HEK293 (cell line): ENCODE data around the gene PDZD8.
"Not testable (repeated sequence)": the region's sequence is repeated elsewhere in the genome, so short reads cannot be mapped to it uniquely, and the experiment has no call there.

Source experiments
- CTCF ChIA-PET: fragments of 350-600 bp; formaldehyde crosslinking; extraction: SDS; loops from one replicate; lab custom pipeline; 2021; ENCODE audit warnings: antibody characterized with exemption; lab: Yijun Ruan, JAX
- POLR2A ChIA-PET: fragments of 300-600 bp; formaldehyde crosslinking; extraction: SDS; loops from one replicate; lab custom pipeline; 2020; ENCODE audit warnings: antibody characterized with exemption, inconsistent platforms; lab: Yijun Ruan, JAX
- H3K27ac ChIP-seq: fragments of 200-500 bp; sonication (Bioruptor generic); 2 replicates; pipeline ENCODE4 v1.5.1; 2014; ENCODE audit warnings: low read depth, low read length, control low read depth, inconsistent platforms; ENCODE audit errors: extremely low read depth
- H3K36me3 ChIP-seq, 2 experiments: fragments of 200-500 bp in 1 of 2; sonication (Bioruptor generic) in 1 of 2; 1 replicate in 1 of 2; 2 replicates in 1 of 2; pipeline ENCODE4 v1.5.1; 2014 to 2017; ENCODE audit warnings: inconsistent platforms in 2 of 2, low read length in 2 of 2; ENCODE audit not compliant: control insufficient read depth in 2 of 2, insufficient read depth in 1 of 2
- H3K4me1 ChIP-seq: fragments of 200-500 bp; sonication (Bioruptor generic); 2 replicates; pipeline ENCODE4 v1.5.1; 2014; ENCODE audit warnings: mild to moderate bottlenecking, low read length, inconsistent platforms; ENCODE audit not compliant: control insufficient read depth, insufficient read depth
- H3K4me3 ChIP-seq: 2 replicates; pipeline ENCODE4 v1.5.1; 2011; ENCODE audit warnings: low read depth, mild to moderate bottlenecking, control low read depth, low read length, moderate library complexity
- H3K9me3 ChIP-seq: fragments of 200-500 bp; sonication (Bioruptor generic); 2 replicates; pipeline ENCODE4 v1.5.1; 2014; ENCODE audit warnings: low read depth, low read length, inconsistent platforms; ENCODE audit not compliant: control insufficient read depth, insufficient read depth
- EGR2 ChIP-seq: fragments of 450-650 bp; formaldehyde crosslinking; IDR thresholded peaks from 2 replicates; pipeline ENCODE4 v1.5.1; 2016; ENCODE audit warnings: low read depth, missing biosample characterization, missing genetic modification characterization
- FEZF1 ChIP-seq: fragments of 450-650 bp; formaldehyde crosslinking; IDR thresholded peaks from 2 replicates; pipeline ENCODE4 v1.5.1; 2016; ENCODE audit warnings: missing biosample characterization, missing genetic modification characterization
- ZBTB21 ChIP-seq: fragments of 450-650 bp; formaldehyde crosslinking; IDR thresholded peaks from 2 replicates; pipeline ENCODE4 v1.5.1; 2017; ENCODE audit warnings: missing biosample characterization, missing genetic modification characterization
- ZFHX2 ChIP-seq: fragments of 450-650 bp; formaldehyde crosslinking; conservative IDR thresholded peaks from 2 replicates; pipeline ENCODE4 v1.5.1; 2016; ENCODE audit warnings: missing biosample characterization, missing genetic modification characterization
- ZNF112 ChIP-seq: fragments of 450-650 bp; formaldehyde crosslinking; IDR thresholded peaks from 2 replicates; pipeline ENCODE4 v1.5.0; 2017; ENCODE audit warnings: missing biosample characterization, missing genetic modification characterization
- ZNF169 ChIP-seq: fragments of 450-650 bp; formaldehyde crosslinking; IDR thresholded peaks from 2 replicates; pipeline ENCODE4 v1.5.1; 2016; ENCODE audit warnings: missing biosample characterization, missing genetic modification characterization
- ZNF184 ChIP-seq: fragments of 450-650 bp; IDR thresholded peaks from 2 replicates; pipeline ENCODE4 v1.5.1; 2018; ENCODE audit warnings: missing biosample characterization, mild to moderate bottlenecking, missing genetic modification characterization
- ZNF221 ChIP-seq: fragments of 450-650 bp; formaldehyde crosslinking; IDR thresholded peaks from 2 replicates; pipeline ENCODE4 v1.5.1; 2017; ENCODE audit warnings: missing biosample characterization, missing genetic modification characterization, borderline replicate concordance
- ZNF280C ChIP-seq: fragments of 450-650 bp; formaldehyde crosslinking; IDR thresholded peaks from 2 replicates; pipeline ENCODE4 v1.5.1; 2016; ENCODE audit warnings: missing biosample characterization, missing genetic modification characterization
- ZNF354C ChIP-seq: fragments of 450-650 bp; formaldehyde crosslinking; IDR thresholded peaks from 2 replicates; pipeline ENCODE4 v1.5.1; 2016; ENCODE audit warnings: missing biosample characterization, missing genetic modification characterization, low read depth, borderline replicate concordance
- ZNF449 ChIP-seq: fragments of 450-650 bp; formaldehyde crosslinking; IDR thresholded peaks from 2 replicates; pipeline ENCODE4 v1.5.1; 2017; ENCODE audit warnings: missing biosample characterization, mild to moderate bottlenecking, missing genetic modification characterization, moderate library complexity
- ZNF530 ChIP-seq: fragments of 450-650 bp; formaldehyde crosslinking; IDR thresholded peaks from 2 replicates; pipeline ENCODE4 v1.5.1; 2016; ENCODE audit warnings: low read depth, missing biosample characterization, missing genetic modification characterization
- ZNF624 ChIP-seq: fragments of 450-650 bp; formaldehyde crosslinking; IDR thresholded peaks from 2 replicates; pipeline ENCODE4 v1.5.1; 2017; ENCODE audit warnings: missing biosample characterization, missing genetic modification characterization
- ZNF777 ChIP-seq: fragments of 450-650 bp; formaldehyde crosslinking; IDR thresholded peaks from 2 replicates; pipeline ENCODE4 v1.5.1; 2017; ENCODE audit warnings: missing biosample characterization, missing genetic modification characterization, borderline replicate concordance
- TF ChIP-seq, protein P1 (sequence below): fragments of 450-650 bp; formaldehyde crosslinking; conservative IDR thresholded peaks from 2 replicates; pipeline ENCODE4 v1.5.1; 2016; ENCODE audit warnings: low read depth, missing biosample characterization, missing genetic modification characterization

Gene PDZD8

GRCh38 chr10:117294039-117294645 is 81.1 kb downstream of the PDZD8 start (continued):
- TF ChIP-seq, protein P1, sequence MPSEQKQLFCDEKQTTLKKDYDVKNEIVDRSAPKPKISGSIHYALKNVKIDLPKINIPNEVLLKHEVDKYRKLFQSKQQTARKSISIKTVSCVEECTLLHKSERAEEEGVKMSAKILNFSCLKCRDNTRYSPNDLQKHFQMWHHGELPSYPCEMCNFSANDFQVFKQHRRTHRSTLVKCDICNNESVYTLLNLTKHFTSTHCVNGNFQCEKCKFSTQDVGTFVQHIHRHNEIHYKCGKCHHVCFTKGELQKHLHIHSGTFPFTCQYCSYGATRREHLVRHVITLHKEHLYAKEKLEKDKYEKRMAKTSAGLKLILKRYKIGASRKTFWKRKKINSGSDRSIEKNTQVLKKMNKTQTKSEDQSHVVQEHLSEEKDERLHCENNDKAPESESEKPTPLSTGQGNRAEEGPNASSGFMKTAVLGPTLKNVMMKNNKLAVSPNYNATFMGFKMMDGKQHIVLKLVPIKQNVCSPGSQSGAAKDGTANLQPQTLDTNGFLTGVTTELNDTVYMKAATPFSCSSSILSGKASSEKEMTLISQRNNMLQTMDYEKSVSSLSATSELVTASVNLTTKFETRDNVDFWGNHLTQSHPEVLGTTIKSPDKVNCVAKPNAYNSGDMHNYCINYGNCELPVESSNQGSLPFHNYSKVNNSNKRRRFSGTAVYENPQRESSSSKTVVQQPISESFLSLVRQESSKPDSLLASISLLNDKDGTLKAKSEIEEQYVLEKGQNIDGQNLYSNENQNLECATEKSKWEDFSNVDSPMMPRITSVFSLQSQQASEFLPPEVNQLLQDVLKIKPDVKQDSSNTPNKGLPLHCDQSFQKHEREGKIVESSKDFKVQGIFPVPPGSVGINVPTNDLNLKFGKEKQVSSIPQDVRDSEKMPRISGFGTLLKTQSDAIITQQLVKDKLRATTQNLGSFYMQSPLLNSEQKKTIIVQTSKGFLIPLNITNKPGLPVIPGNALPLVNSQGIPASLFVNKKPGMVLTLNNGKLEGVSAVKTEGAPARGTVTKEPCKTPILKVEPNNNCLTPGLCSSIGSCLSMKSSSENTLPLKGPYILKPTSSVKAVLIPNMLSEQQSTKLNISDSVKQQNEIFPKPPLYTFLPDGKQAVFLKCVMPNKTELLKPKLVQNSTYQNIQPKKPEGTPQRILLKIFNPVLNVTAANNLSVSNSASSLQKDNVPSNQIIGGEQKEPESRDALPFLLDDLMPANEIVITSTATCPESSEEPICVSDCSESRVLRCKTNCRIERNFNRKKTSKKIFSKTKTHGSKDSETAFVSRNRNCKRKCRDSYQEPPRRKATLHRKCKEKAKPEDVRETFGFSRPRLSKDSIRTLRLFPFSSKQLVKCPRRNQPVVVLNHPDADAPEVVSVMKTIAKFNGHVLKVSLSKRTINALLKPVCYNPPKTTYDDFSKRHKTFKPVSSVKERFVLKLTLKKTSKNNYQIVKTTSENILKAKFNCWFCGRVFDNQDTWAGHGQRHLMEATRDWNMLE (tag by site-specific recombination): no peak

GRCh38 chr10:117290872-117291271 is 84.4 kb downstream of the PDZD8 start:
- peaks cover 4 to 19% of the 10 kb centered on the region in 2 experiments; a peak in 2 of 3 replicates for H3K36me3 ChIP-seq
- H3K4me1 ChIP-seq, H3K4me3 ChIP-seq, CTCF ChIA-PET, H3K9me3 ChIP-seq, H3K27ac ChIP-seq, POLR2A ChIA-PET: not testable (repeated sequence)
- TF ChIP-seq ZFHX2 (tag by site-specific recombination) (0 out of 2 replicates have a peak, but pooled peaks have one; percentile 19), EGR2 (tag by site-specific recombination) (peak; percentile 7; the same call in 1 of the 2 replicates)

DNA sequence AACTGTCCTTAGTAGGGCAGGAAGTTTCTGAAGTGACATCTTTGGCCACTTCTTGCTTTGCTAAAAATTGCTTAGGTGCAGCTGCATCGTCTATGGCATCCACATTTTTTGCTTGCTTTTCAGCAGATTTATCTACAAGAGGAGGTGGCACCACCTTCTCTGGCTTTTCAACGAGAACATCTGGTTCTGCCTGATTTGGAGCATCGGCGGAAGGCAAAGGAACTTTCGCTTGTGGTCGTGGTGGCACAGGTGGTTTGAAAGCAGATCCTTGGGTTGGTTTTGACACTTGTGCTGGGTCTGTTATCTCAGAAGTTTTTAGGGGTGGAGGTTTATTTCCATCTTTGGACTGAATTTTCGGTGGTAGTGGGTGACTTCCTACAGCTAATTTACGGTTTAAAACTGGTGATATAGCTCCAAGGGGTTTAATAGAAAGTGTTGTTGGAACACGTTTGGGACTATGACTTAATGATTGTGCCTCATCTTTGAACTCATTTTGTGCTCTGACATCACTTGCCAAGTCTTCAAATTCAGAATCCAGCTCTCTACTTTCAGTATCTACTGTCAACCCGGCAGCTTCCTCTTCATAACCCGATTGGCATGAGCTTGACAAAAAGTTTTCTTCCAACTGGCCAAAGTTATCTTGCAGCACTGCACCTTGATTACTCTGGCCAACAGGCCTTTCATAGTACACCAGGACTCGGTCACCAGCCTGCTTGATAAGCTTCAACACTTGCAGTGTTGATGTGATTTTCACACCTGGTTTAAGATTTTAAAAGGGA is 90.3 kb downstream of the PDZD8 start:
- Histone ChIP-seq H3K4me1 (no peaks in the 10 kb centered on the region), H3K4me3 (no peak overlapping the region), H3K36me3 (peaks cover 11 to 47% of the 10 kb centered on the region in 2 experiments; a peak in 2 of 3 replicates), H3K9me3 (no peaks in the 10 kb centered on the region), H3K27ac (no peak overlapping the region)
- CTCF ChIA-PET: interaction anchor here (0.6 kb wide), 1 partner anchor 34 kb away, joined by 5 read pairs; no protein-coding TSS in a partner anchor
- TF ChIP-seq ZNF169 (tag by site-specific recombination): no peak
- TF ChIP-seq ZNF354C: no peak
- no peak for TF ChIP-seq ZNF280C (tag by site-specific recombination)
- TF ChIP-seq ZNF624: no peak
- no peak for TF ChIP-seq ZNF184 (tag by site-specific recombination)
- no peak for TF ChIP-seq FEZF1
- TF ChIP-seq ZNF112 (tag by site-specific recombination): no peak
- TF ChIP-seq ZNF777 (tag by site-specific recombination): no peak
- no peak for TF ChIP-seq ZBTB21
- TF ChIP-seq ZNF530: no peak
- no peak for TF ChIP-seq ZNF449 (tag by site-specific recombination)
- no peak for TF ChIP-seq ZNF221 (tag by site-specific recombination)
- POLR2A ChIA-PET: no interaction called here
